ENCODE measurements around the gene ABCG8. TPM values are rescaled to one million over a fixed set of nuclear protein-coding genes. Genes with fewer than 3 reads are reported as not detected.

Gene ABCG8
- total RNA-seq, 4 donors from 2014 or later: not detected

DNA sequence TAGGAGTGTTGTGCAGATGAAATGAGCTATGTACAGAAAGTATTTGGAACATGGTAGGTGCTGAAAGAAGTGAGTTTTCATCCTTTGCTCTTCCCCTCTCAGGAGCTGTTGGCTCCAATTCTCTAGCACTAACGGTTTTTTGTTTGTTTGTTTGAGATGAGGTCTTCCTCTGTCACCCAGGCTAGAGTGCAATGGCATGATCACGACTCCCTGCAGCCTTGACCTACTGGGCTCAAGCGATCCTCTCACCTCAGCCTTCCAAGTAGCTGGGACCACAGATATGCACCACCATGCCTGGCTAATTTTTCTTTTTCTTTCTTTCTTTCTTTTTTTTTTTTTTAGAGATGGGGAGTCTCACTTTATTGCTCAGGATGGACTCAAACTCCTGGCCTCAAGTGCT, 12.9 kb upstream of the ABCG8 start:
- no peak overlapping the region for H3K4me3 ChIP-seq (ENCODE audit: low read depth, poor library complexity, severe bottlenecking)
- 77 to 80% methylated on average over 3 of the region's 3 CpGs for WGBS, 2 donors
- TF ChIP-seq, protein P1, sequence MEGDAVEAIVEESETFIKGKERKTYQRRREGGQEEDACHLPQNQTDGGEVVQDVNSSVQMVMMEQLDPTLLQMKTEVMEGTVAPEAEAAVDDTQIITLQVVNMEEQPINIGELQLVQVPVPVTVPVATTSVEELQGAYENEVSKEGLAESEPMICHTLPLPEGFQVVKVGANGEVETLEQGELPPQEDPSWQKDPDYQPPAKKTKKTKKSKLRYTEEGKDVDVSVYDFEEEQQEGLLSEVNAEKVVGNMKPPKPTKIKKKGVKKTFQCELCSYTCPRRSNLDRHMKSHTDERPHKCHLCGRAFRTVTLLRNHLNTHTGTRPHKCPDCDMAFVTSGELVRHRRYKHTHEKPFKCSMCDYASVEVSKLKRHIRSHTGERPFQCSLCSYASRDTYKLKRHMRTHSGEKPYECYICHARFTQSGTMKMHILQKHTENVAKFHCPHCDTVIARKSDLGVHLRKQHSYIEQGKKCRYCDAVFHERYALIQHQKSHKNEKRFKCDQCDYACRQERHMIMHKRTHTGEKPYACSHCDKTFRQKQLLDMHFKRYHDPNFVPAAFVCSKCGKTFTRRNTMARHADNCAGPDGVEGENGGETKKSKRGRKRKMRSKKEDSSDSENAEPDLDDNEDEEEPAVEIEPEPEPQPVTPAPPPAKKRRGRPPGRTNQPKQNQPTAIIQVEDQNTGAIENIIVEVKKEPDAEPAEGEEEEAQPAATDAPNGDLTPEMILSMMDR (IDR thresholded peaks at IDR 0.05): no peak
- TF ChIP-seq POLR2A (IDR thresholded peaks at IDR 0.05): no peak
- DNase-seq (ENCODE audit: low spot score in 2 of 2): no peak
- intact Hi-C loops (cut with DNase I; ENCODE audit: low total_unique reads): no loop called here

DNA sequence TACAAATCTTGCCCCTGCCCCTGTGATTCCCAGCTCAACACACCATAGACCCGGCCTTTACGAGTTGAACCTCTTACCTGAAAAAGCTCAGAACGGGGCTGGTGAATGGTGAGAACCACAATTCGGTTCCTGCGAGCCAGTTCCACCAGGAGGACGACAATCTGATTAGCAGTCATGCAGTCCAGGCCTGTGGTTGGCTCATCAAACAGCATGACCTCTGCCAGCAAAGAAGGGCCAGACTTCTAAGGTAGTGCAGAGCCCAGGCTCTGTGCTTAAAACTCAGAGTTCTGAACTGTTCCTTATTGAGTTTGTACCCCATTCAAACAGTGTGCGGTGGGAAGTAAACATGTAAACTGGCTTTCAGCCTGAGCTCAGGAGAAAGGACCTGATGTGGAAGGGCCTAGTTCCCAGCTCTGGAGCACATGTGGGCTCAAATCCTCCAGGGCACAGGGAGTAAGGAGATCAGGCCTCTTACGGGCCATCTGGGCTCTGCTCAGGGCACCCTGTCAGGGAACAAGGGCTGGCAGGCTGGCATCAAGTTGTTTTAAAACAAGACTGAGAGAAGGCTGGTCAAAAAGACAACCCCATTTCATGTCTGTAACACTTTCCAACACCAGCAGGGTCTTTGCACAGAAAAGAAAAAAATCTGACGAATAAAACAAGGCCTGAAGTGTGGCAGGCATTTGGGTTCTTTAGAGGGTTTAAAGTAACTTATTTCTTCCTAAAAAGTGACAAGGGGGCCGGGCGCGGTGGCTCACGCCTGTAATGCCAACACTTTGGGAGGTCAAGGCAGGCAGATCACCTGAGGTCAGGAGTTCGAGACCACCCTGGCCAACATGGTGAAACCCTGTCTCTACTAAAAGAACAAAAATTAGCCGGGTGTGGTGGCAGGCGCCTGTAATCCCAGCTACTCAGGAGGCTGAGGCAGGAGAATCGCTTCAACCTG, 12.2 kb upstream of the ABCG8 start:
- WGBS, 2 donors: 94 to 95% methylated on average over 17 of the region's 17 CpGs
- intact Hi-C loops (cut with DNase I; ENCODE audit: low total_unique reads): no loop called here
- DNase-seq (ENCODE audit: low spot score in 2 of 2): no peak
- no peak for TF ChIP-seq POLR2A (IDR thresholded peaks at IDR 0.05)
- TF ChIP-seq, protein P1 (IDR thresholded peaks at IDR 0.05): no peak
- no peak overlapping the region for H3K4me3 ChIP-seq (ENCODE audit: low read depth, poor library complexity, severe bottlenecking)

DNA sequence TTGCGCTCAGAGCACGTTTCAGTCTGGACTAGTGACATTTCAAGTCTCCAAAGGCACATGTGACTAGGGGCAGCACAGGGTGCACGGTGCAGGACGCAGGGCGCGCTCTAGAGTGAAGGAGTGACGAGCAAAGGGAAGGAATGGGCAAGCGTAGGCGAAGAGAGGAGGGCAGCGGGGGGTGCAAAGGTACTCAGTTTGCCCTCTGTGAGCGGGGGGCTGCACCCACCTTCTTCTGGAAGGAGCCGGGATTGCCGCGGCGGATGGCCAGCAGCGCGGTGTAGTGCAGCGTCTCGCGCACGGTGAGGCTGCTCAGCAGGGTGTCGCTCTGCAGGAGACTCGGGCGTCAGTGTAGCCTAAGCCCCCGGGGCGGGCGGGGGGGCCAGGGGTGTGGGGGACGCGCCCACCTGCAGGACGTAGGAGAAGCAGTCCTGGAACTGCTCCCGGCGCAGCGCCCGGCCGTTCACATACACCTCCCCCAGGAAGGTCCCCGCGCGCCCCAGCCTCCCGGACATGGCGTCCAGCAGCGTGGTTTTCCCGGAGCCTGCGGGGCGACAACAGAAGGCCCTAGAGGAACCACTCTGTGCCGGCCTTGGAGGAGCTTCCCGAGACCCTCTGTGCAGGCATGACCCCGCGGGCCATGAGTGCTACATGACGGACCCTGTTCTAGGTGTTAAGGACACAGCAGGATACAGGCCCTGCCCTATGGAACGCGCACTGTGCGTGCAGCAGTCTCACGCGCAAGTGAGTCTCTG, 7.1 kb upstream of the ABCG8 start:
- no peak for DNase-seq (ENCODE audit: low spot score in 2 of 2)
- TF ChIP-seq POLR2A (IDR thresholded peaks at IDR 0.05): no peak
- TF ChIP-seq, protein P1 (IDR thresholded peaks at IDR 0.05): no peak
- H3K4me3 ChIP-seq (ENCODE audit: low read depth, poor library complexity, severe bottlenecking): no peak overlapping the region
- intact Hi-C loops (cut with DNase I; ENCODE audit: low total_unique reads): no loop called here
- WGBS, 2 donors: 15 to 17% methylated on average over 27 of the region's 54 CpGs

DNA sequence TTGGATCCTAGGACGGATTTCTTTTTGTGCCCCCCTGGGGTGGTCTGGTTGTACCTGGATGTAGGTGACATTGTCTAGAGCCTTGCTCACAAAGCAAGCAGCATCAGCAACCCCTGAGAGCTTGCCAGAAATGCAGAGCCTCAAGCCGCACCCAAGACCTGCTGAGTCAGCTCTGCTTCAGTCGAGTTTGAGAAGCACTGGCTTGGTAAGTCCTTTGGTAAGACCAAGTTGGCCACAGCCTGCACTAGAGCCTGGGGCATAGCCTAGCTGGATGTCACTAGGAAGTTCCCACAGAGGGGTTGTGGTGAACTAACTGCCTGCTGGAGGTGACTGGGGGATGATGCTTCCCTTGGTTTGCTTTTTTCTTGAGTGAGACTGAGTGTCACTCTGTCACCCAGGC, 6.3 kb upstream of the ABCG8 start:
- DNase-seq (ENCODE audit: low spot score in 2 of 2): no peak
- H3K4me3 ChIP-seq (ENCODE audit: low read depth, poor library complexity, severe bottlenecking): no peak overlapping the region
- intact Hi-C loops (cut with DNase I; ENCODE audit: low total_unique reads): no loop called here
- TF ChIP-seq POLR2A (IDR thresholded peaks at IDR 0.05): no peak
- TF ChIP-seq, protein P1 (IDR thresholded peaks at IDR 0.05): no peak
- WGBS, 2 donors: 34 to 38% methylated on average over 3 of the region's 3 CpGs

DNA sequence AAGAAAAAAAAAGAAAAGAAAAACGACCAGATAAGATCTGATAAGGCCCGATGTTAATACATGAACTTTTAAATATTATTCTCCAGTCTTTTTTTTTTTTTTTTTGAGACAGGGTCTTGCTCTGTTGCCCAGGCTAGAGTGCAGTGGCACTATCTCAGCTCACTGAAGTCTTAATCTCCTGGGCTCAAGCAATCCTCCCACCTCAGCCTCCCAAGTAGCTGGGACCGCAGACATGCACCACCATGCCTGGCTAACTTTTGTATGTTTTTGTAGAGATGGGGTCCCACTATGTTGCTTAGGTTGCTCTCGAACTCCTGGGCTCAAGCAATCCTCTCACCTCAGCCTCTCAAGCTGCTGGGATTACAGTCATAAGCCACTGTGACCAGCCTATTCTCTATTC, 1.7 kb upstream of the ABCG8 start:
- DNase-seq (ENCODE audit: low spot score in 2 of 2): no peak
- TF ChIP-seq POLR2A (IDR thresholded peaks at IDR 0.05): no peak
- TF ChIP-seq, protein P1 (IDR thresholded peaks at IDR 0.05): no peak
- 76 to 86% methylated on average over 4 of the region's 4 CpGs for WGBS, 2 donors
- H3K4me3 ChIP-seq (ENCODE audit: low read depth, poor library complexity, severe bottlenecking): no peak overlapping the region
- intact Hi-C loops (cut with DNase I; ENCODE audit: low total_unique reads): no loop called here

Data from lower leg skin (tissue), 4 donors.